ENCODE results near the gene HOXC13. TPM values are rescaled to one million over a fixed set of nuclear protein-coding genes. Genes with fewer than 3 reads are reported as not detected.

Gene HOXC13
- total and polyA plus RNA-seq, 2 of the 13 experiments (the other 11 are each of a cell fraction or from before 2014, with no cell fraction given): 0.07 TPM; not detected in 1

GRCh38 chr12:53907103-53907502, 31.5 kb upstream of the HOXC13 start (continued):
- no peak for TF ChIP-seq ZNF383 (CRISPR knock-in tag; IDR thresholded peaks at IDR 0.05; ENCODE audit: borderline replicate concordance)
- no peak for TF ChIP-seq ZBTB4 (CRISPR knock-in tag; IDR thresholded peaks at IDR 0.05; ENCODE audit: borderline replicate concordance)
- no peak for TF ChIP-seq DNMT1 (CRISPR knock-in tag; IDR thresholded peaks at IDR 0.05)
- TF ChIP-seq GLI4 (CRISPR knock-in tag; IDR thresholded peaks at IDR 0.05; ENCODE audit: borderline replicate concordance): no peak
- no peak for TF ChIP-seq ZNF318 (CRISPR knock-in tag; IDR thresholded peaks at IDR 0.05)
- TF ChIP-seq KDM3A (CRISPR knock-in tag; IDR thresholded peaks at IDR 0.05; ENCODE audit: low read depth): no peak
- no peak for TF ChIP-seq NFE2L2 (IDR thresholded peaks at IDR 0.05; ENCODE audit: low read length)
- no peak for TF ChIP-seq ZNF777 (CRISPR knock-in tag; IDR thresholded peaks at IDR 0.05)
- no peak for TF ChIP-seq TFE3 (CRISPR knock-in tag; IDR thresholded peaks at IDR 0.05)

Measured in HepG2 (cell line).